H1 (cell line): ENCODE data around the gene TAPT1. TPM values are rescaled to one million over a fixed set of nuclear protein-coding genes. Genes with fewer than 3 reads are reported as not detected.

Source experiments
- CREB1 ChIP-seq: IDR thresholded peaks from 2 replicates; pipeline ENCODE4 v1.6.1; 2012; ENCODE audit warnings: inconsistent platforms
- PHF8 ChIP-seq: fragments of 200-600 bp; sonication (generic); conservative IDR thresholded peaks from 2 replicates; pipeline ENCODE4 v1.7.1; 2012; ENCODE audit warnings: low read depth, mild to moderate bottlenecking, inconsistent platforms, low read length, moderate library complexity
- POU5F1 ChIP-seq: IDR thresholded peaks from 2 replicates; pipeline ENCODE4 v1.6.1; 2011; ENCODE audit warnings: low read depth, mild to moderate bottlenecking, low read length, moderate library complexity
- polyA plus RNA-seq, 7 experiments: library from polyadenylated mRNA; depleted of rRNA in 3 of 7; stranded (reverse) in 5 of 7; unstranded in 2 of 7; fragments of >200 nt in 5 of 7; fragments of 200-250 nt in 2 of 7; gene quantifications; 1 replicate in 5 of 7; 2 replicates in 1 of 7; 4 replicates in 1 of 7; pipeline versions ENCODE4 v1.2.1 to v1.2.3, GENCODE V29; 2011 to 2013; ENCODE audit warnings: missing spikeins in 2 of 7, mixed read lengths in 2 of 7
- total RNA-seq: library from RNA; stranded (reverse); fragmentation: NEBNext Ultra II Directional; extraction: Animal tissue kit (Norgen Biotek cat#: 25700); gene quantifications from 2 replicates; pipeline ENCODE4 v1.2.1, GENCODE V29; 2021

Gene TAPT1
- total and polyA plus RNA-seq, 2 of the 8 experiments (the other 6 are each of a cell fraction or from before 2014, with no cell fraction given), result 4.2 to 15.3 TPM

GRCh38 chr4:16239086-16239485 is 12.8 kb upstream of the TAPT1 start (continued):
- no peak for TF ChIP-seq POU5F1
- TF ChIP-seq CREB1, result no peak
- no peak for TF ChIP-seq PHF8
